HepG2 (cell line): ENCODE measurements around the gene MGMT. TPM values are rescaled to one million over a fixed set of nuclear protein-coding genes. Genes with fewer than 3 reads are reported as not detected.

ENCODE experiments used
- AKAP8 ChIP-seq: sonication (generic); formaldehyde crosslinking; IDR thresholded peaks from 2 replicates; pipeline ENCODE4 v1.5.1; 2020; ENCODE audit warnings: mild to moderate bottlenecking, missing genetic modification reagents
- BHLHE40 ChIP-seq: IDR thresholded peaks from 2 replicates; pipeline ENCODE4 v1.6.1; 2011; ENCODE audit warnings: low read length, improper control_type of control experiment
- DNMT1 ChIP-seq: sonication (generic); formaldehyde crosslinking; IDR thresholded peaks from 2 replicates; pipeline ENCODE4 v1.5.1; 2020; ENCODE audit warnings: mild to moderate bottlenecking, missing genetic modification reagents
- DPF2 ChIP-seq: sonication (generic); formaldehyde crosslinking; IDR thresholded peaks from 2 replicates; pipeline ENCODE4 v1.4.0; 2020; ENCODE audit warnings: mild to moderate bottlenecking, low read depth, missing genetic modification reagents, borderline replicate concordance
- ESRRA ChIP-seq: sonication (generic); formaldehyde crosslinking; IDR thresholded peaks from 2 replicates; pipeline ENCODE4 v1.5.1; 2020; ENCODE audit warnings: mild to moderate bottlenecking, low read depth, missing genetic modification reagents
- HINFP ChIP-seq: sonication (generic); formaldehyde crosslinking; IDR thresholded peaks from 2 replicates; pipeline ENCODE4 v1.4.0; 2020; ENCODE audit warnings: low read depth, mild to moderate bottlenecking, missing genetic modification reagents
- IRF2 ChIP-seq: IDR thresholded peaks from 2 replicates; pipeline ENCODE4 v1.6.1; 2018; ENCODE audit warnings: missing genetic modification reagents, missing compliant biosample characterization
- KDM2A ChIP-seq: sonication (generic); formaldehyde crosslinking; IDR thresholded peaks from 2 replicates; pipeline ENCODE4 v1.4.0; 2020; ENCODE audit warnings: low read depth, missing genetic modification reagents, borderline replicate concordance
- MEIS1 ChIP-seq: sonication (generic); formaldehyde crosslinking; IDR thresholded peaks from 2 replicates; pipeline ENCODE4 v1.9.0; 2021; ENCODE audit warnings: mild to moderate bottlenecking, missing genetic modification reagents, moderate library complexity, borderline replicate concordance
- NFRKB ChIP-seq: fragments of 450-650 bp; IDR thresholded peaks from 2 replicates; pipeline ENCODE4 v1.6.1; 2017
- PRDM15 ChIP-seq: sonication (generic); formaldehyde crosslinking; IDR thresholded peaks from 2 replicates; pipeline ENCODE4 v1.4.0; 2020; ENCODE audit warnings: missing genetic modification reagents
- SATB2 ChIP-seq: sonication (generic); formaldehyde crosslinking; IDR thresholded peaks from 2 replicates; pipeline ENCODE4 v1.5.0; 2020; ENCODE audit warnings: missing genetic modification reagents
- SMAD9 ChIP-seq: sonication (generic); formaldehyde crosslinking; IDR thresholded peaks from 2 replicates; pipeline ENCODE4 v1.5.1; 2020; ENCODE audit warnings: mild to moderate bottlenecking, missing genetic modification reagents
- SYNCRIP ChIP-seq: fragments of 200-400 bp; formaldehyde crosslinking; IDR thresholded peaks from 2 replicates; pipeline ENCODE4 v1.6.1; 2018; ENCODE audit warnings: mild to moderate bottlenecking, low read depth, low read length; ENCODE audit not compliant: insufficient read depth
- ZNF234 ChIP-seq: sonication (generic); formaldehyde crosslinking; conservative IDR thresholded peaks from 2 replicates; pipeline ENCODE4 v1.5.1; 2020; ENCODE audit warnings: mild to moderate bottlenecking, missing genetic modification reagents
- ZNF292 ChIP-seq: sonication (generic); formaldehyde crosslinking; IDR thresholded peaks from 2 replicates; pipeline ENCODE4 v1.8.1; 2022; ENCODE audit warnings: mild to moderate bottlenecking, low read depth, missing genetic modification reagents, borderline replicate concordance
- ZNF496 ChIP-seq: sonication (generic); formaldehyde crosslinking; IDR thresholded peaks from 2 replicates; pipeline ENCODE4 v1.8.1; 2023; ENCODE audit warnings: mild to moderate bottlenecking, moderate library complexity, missing genetic modification reagents; ENCODE audit not compliant: insufficient replicate concordance
- ZNF629 ChIP-seq: sonication (generic); formaldehyde crosslinking; conservative IDR thresholded peaks from 2 replicates; pipeline ENCODE4 v1.5.0; 2020; ENCODE audit warnings: missing genetic modification reagents
- ZNF770 ChIP-seq: sonication (generic); formaldehyde crosslinking; IDR thresholded peaks from 2 replicates; pipeline ENCODE4 v1.5.0; 2020; ENCODE audit warnings: mild to moderate bottlenecking, missing genetic modification reagents
- ZNF772 ChIP-seq: sonication (generic); formaldehyde crosslinking; IDR thresholded peaks from 2 replicates; pipeline ENCODE4 v1.5.0; 2020; ENCODE audit warnings: mild to moderate bottlenecking, missing genetic modification reagents
- ZSCAN29 ChIP-seq: sonication (generic); formaldehyde crosslinking; conservative IDR thresholded peaks from 2 replicates; pipeline ENCODE4 v1.4.0; 2020; ENCODE audit warnings: mild to moderate bottlenecking, missing genetic modification reagents
- ZSCAN31 ChIP-seq: sonication (generic); formaldehyde crosslinking; IDR thresholded peaks from 2 replicates; pipeline ENCODE4 v1.5.0; 2020; ENCODE audit warnings: low read depth, mild to moderate bottlenecking, missing genetic modification reagents
- polyA plus RNA-seq, 8 experiments: library from polyadenylated mRNA; depleted of rRNA in 3 of 8; stranded (reverse) in 7 of 8; unstranded in 1 of 8; fragments of >200 nt; fragmentation: Illumina TruSeq in 4 of 8; extraction: Trizol in 4 of 8; gene quantifications; 2 replicates each; pipeline versions ENCODE4 v1.2.1 to v1.2.3, GENCODE V29; 2011 to 2016; ENCODE audit warnings: low read depth in 4 of 8, missing spikeins in 1 of 8, mixed read lengths in 1 of 8; ENCODE audit not compliant: insufficient read depth in 1 of 8
- total RNA-seq, 5 experiments: library from RNA; depleted of rRNA; stranded (reverse); fragments of >200 nt; fragmentation: Illumina TruSeq; extraction: Trizol; gene quantifications; 2 replicates each; pipeline ENCODE4 v1.2.3, GENCODE V29; 2016; ENCODE audit warnings: low read depth in 1 of 5

MGMT gene
- total and polyA plus RNA-seq, 2 of the 13 experiments (the other 11 are each of a cell fraction or from before 2014, with no cell fraction given) = 12.0 to 19.5 TPM

GRCh38 chr10:129462257-129462795, 4.7 kb upstream of the MGMT start (continued):
- TF ChIP-seq ZNF496 (CRISPR knock-in tag) (no peak), MEIS1 (CRISPR knock-in tag) (no peak), BHLHE40 (no peak), ZSCAN31 (no peak), ZSCAN29 (no peak), NFRKB (no peak), SMAD9 (CRISPR knock-in tag) (no peak), SATB2 (CRISPR knock-in tag) (no peak), PRDM15 (CRISPR knock-in tag) (peak; percentile 91), ESRRA (CRISPR knock-in tag) (no peak), IRF2 (0 out of 2 replicates have a peak, but pooled peaks have one; percentile 50), SYNCRIP (no peak), ZNF772 (CRISPR knock-in tag) (0 out of 2 replicates have a peak, but pooled peaks have one; percentile 29), KDM2A (CRISPR knock-in tag) (no peak), DNMT1 (CRISPR knock-in tag) (no peak), AKAP8 (CRISPR knock-in tag) (no peak), ZNF770 (CRISPR knock-in tag) (no peak), HINFP (CRISPR knock-in tag) (no peak), ZNF234 (CRISPR knock-in tag) (no peak), DPF2 (CRISPR knock-in tag) (peak; percentile 53; the same call in 1 of the 2 replicates), ZNF629 (no peak; the same call in 1 of the 2 replicates), ZNF292 (CRISPR knock-in tag) (no peak)
